Activated CD8-positive, alpha-beta memory T cell treated with anti-CD3 and anti-CD28 coated beads for 4 hours (primary cell): Measurements from ENCODE around the gene EPHA8.

Experiments
- DNase-seq, 2 donors: peaks; one replicate each; pipeline ENCODE4 v3.0.0-alpha.2; 2020; ENCODE audit warnings: low read depth in 2 of 2

Gene EPHA8

GRCh38 chr1:22645931-22646330, 82.6 kb downstream of the EPHA8 start:
- DNase-seq = no peak

GRCh38 chr1:22646384-22646783, 83.1 kb downstream of the EPHA8 start:
- DNase-seq = no peak

- no peak for DNase-seq
Observed at GRCh38 chr1:22650089-22650693, 86.9 kb downstream of the EPHA8 start.

- no peak for DNase-seq
Observed at GRCh38 chr1:22651941-22652856, 88.9 kb downstream of the EPHA8 start.

GRCh38 chr1:22652881-22653316, 89.6 kb downstream of the EPHA8 start, which contains the start of gene C1QB:
C1QB (plus strand) TSS chr1:22653236; CDS start chr1:22659463, 6,227 bp downstream.
- DNase-seq = no peak
